GM10248 (cell line): ENCODE results near the gene PLCB1.

ENCODE experiments used
- CTCF ChIA-PET: fragments of 300-600 bp; sonication (Branson Sonifier 250); formaldehyde crosslinking; extraction: SDS; loops from one replicate; lab custom pipeline; 2021; ENCODE audit warnings: antibody characterized with exemption; lab: Yijun Ruan, JAX
- POLR2A ChIA-PET: fragments of 350-650 bp; sonication (Branson Sonifier 250); formaldehyde crosslinking; extraction: SDS; loops from one replicate; lab custom pipeline; 2020; ENCODE audit warnings: antibody characterized with exemption; lab: Yijun Ruan, JAX
- DNase-seq: peaks from one replicate; pipeline ENCODE4 v3.0.0; 2012; ENCODE audit errors: extremely low spot score
- TF ChIP-seq, protein P1 (sequence below): IDR thresholded peaks from 2 replicates; pipeline ENCODE4 v1.5.1; 2012; ENCODE audit warnings: mild to moderate bottlenecking, low read depth; ENCODE audit errors: extremely low read depth, missing control alignments, control extremely low read depth

PLCB1 gene

DNA sequence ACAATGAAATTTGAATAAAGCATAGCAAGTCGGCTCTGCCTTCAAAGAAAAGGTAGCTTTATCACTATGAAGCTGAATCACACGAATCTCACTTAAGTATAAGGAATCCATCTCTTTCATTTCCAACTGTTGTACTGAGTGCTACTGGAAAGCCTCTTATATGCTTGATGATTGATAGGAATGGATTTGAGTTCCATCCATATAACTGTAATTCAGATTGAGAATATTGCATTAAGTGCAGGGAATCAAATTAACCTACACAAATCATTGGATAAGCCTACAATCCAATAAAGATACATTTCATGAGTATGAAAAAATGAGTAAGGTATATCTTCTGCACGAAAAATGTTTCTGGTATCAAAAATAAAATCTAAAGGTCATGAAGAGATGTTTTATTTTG lies 492.0 kb downstream of the PLCB1 start:
- CTCF ChIA-PET, result interaction anchor here (1.4 kb wide), 1 partner anchor 16 kb away, joined by 6 read pairs; no protein-coding TSS in a partner anchor
- POLR2A ChIA-PET, result no interaction called here
- TF ChIP-seq, protein P1, sequence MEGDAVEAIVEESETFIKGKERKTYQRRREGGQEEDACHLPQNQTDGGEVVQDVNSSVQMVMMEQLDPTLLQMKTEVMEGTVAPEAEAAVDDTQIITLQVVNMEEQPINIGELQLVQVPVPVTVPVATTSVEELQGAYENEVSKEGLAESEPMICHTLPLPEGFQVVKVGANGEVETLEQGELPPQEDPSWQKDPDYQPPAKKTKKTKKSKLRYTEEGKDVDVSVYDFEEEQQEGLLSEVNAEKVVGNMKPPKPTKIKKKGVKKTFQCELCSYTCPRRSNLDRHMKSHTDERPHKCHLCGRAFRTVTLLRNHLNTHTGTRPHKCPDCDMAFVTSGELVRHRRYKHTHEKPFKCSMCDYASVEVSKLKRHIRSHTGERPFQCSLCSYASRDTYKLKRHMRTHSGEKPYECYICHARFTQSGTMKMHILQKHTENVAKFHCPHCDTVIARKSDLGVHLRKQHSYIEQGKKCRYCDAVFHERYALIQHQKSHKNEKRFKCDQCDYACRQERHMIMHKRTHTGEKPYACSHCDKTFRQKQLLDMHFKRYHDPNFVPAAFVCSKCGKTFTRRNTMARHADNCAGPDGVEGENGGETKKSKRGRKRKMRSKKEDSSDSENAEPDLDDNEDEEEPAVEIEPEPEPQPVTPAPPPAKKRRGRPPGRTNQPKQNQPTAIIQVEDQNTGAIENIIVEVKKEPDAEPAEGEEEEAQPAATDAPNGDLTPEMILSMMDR, result no peak
- DNase-seq, result no peak

DNA sequence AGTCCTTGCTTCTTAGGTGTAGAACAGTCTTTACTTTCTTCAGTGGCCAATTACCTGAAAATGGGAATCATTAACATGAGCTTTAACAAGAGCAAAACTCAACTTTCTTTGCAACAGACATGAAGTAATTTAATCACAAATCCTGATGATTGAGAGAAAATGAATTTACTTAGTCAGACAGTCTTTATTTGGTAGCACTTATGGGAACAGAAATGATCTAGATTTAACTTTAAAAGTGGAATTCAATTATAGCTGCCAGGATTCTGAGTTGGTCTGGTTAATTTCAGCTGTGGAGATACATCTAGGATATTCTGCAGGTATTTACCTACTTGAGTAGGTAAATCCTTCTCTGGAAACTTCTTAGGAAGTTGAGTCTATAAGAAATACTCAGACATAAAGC lies 492.6 kb downstream of the PLCB1 start:
- ChIA-PET POLR2A (no interaction called here), CTCF (no interaction called here)
- DNase-seq, result no peak
- TF ChIP-seq, protein P1, result no peak

DNA sequence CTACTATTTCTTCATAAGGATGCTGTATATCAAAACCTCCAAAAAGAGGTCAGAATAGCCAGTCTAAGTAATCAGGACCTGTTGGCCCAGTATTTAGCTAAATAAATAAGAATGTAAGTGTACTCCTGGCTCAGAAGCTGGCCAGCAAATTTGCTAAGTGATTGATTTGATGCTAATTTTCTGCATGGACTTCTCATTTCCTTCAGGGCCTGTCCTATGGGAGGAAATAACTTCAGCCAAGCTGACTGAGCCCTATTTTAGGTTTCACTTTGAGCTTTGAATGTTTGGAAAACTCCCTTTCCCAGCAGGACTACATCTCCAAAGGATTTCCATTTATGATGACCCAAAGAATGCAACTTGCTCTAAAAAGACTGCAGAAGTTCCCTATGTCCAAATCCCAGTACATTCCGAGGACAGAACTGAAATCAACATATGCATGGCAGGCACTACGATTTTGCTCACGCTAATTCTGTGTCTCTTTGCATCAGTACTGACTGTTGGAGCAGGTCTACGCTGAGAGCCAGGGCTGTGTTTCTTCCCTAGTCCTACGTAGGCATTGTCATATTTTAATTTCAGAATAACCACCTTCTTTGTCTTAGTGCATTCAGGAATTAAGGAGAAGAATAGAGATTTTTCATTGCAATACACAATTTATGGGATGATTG lies 495.4 kb downstream of the PLCB1 start:
- POLR2A ChIA-PET, result no interaction called here
- CTCF ChIA-PET, result interaction anchor here (1.3 to 2.1 kb wide), 2 partner anchors 8 to 20 kb away, joined by 4 to 11 read pairs; no protein-coding TSS in a partner anchor
- no peak for DNase-seq
- TF ChIP-seq, protein P1, result no peak

DNA sequence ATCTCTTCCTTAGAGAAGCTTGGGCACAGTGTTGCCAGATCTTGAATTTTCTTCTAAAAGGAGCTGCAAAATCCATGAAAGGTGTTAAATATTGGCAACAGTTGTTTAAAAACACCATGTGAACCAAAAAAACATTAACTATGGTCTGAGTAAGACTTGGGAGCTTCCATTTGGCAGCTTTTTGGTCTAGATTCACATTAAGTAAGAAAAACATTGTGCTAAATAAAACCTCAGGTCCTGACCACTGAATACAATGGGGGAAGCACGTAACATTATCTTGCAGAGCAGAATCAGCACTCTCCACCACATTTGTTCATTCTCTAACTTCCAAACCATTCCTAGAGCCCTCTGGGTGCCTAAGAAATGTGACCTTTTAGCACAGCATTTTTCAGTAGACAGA lies 499.2 kb downstream of the PLCB1 start:
- no peak for DNase-seq
- CTCF ChIA-PET, result no interaction called here
- TF ChIP-seq, protein P1, result no peak
- POLR2A ChIA-PET, result no interaction called here

DNA sequence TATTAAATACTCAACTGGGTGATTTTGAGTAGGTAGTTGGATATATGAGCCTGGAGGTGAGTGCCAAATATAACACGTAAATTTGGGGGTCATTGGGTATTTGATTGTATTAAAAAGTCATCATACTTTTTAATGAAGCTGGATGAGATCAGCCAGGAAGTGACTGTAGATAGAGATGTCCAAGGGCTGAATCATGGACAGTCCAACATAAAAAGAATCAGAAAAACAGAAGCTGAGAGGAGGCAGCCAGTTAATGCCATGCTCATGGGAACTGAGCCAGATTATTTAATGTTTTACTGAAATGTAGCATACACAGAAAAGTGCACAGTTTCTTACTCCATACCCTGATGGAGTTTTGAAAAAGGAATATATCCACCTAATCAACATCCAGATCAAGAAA lies 501.3 kb downstream of the PLCB1 start:
- POLR2A ChIA-PET, result no interaction called here
- TF ChIP-seq, protein P1, result no peak
- no peak for DNase-seq
- CTCF ChIA-PET, result interaction anchor here (1.2 kb wide), 1 partner anchor 10 kb away, joined by 3 read pairs; no protein-coding TSS in a partner anchor

DNA sequence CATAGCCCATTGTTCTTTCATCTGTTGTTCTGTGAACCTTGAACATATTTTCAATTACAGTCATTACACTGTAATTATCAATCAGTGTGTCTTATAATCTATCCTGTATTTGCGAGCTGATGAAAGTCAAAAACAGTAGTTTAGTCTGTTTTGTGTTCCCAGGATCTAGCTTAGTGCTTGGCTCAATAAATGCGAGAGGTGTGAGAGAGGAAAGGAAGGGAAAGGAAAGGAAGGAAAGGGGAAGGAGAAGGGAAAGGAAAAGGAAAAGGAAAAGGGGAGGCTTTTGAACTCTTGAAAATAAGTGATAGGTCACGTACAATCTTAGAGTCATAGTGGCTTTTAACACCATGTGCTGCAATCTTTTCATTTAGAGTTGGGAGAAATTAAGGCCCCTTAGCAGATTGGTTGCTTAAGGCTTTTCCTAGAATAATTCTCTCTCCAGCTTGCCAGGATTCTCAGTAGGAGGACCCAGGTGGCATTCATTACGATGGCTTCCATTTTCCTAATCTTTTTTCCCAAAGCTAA lies 503.0 kb downstream of the PLCB1 start:
- TF ChIP-seq, protein P1, result no peak
- ChIA-PET POLR2A (no interaction called here), CTCF (interaction anchor here (1.1 to 1.5 kb wide), 2 partner anchors 19 to 23 kb away, joined by 4 read pairs; no protein-coding TSS in a partner anchor)
- DNase-seq, result no peak
